Effector memory CD4-positive, alpha-beta T cell (primary cell): ENCODE measurements around the gene STOX1.
"Not testable (repeated sequence)": the region's sequence is repeated elsewhere in the genome, so short reads cannot be mapped to it uniquely, and the experiment has no call there.

Source experiments
- DNase-seq, 3 donors: peaks; one replicate each; pipeline ENCODE4 v3.0.0-alpha.2; 2020
- H3K27ac ChIP-seq: 2 replicates; pipeline ENCODE4 v1.7.0; 2013; ENCODE audit warnings: mild to moderate bottlenecking, low read length, moderate library complexity; ENCODE audit not compliant: insufficient read depth, poor library complexity, severe bottlenecking
- H3K27me3 ChIP-seq: replicated peaks from 2 replicates; pipeline ENCODE4 v1.7.0; 2013; ENCODE audit warnings: mild to moderate bottlenecking, low read length; ENCODE audit not compliant: insufficient read depth, control insufficient read depth, poor library complexity, severe bottlenecking
- H3K36me3 ChIP-seq: 2 replicates; pipeline ENCODE4 v1.7.0; 2013; ENCODE audit warnings: mild to moderate bottlenecking, low read length, moderate library complexity; ENCODE audit not compliant: control insufficient read depth, insufficient read depth
- H3K4me1 ChIP-seq: 2 replicates; pipeline ENCODE4 v1.7.0; 2013; ENCODE audit warnings: low read length, mild to moderate bottlenecking; ENCODE audit not compliant: control insufficient read depth, insufficient read depth, poor library complexity, severe bottlenecking
- H3K4me3 ChIP-seq: 2 replicates; pipeline ENCODE4 v1.7.0; 2013; ENCODE audit warnings: low read length, low read depth, mild to moderate bottlenecking; ENCODE audit not compliant: insufficient read depth, poor library complexity, severe bottlenecking
- H3K9me3 ChIP-seq: 2 replicates; pipeline ENCODE4 v1.7.0; 2013; ENCODE audit warnings: mild to moderate bottlenecking, low read length, moderate library complexity; ENCODE audit not compliant: control insufficient read depth

Gene STOX1

GRCh38 chr10:68800211-68800610 lies 27.1 kb upstream of the STOX1 start:
- no peaks in the 10 kb centered on the region for H3K27me3 ChIP-seq
- H3K4me1 ChIP-seq: no peaks in the 10 kb centered on the region
- H3K9me3 ChIP-seq: no peaks in the 10 kb centered on the region
- peaks cover 3% of the 10 kb centered on the region for H3K36me3 ChIP-seq
- no peak overlapping the region for H3K4me3 ChIP-seq
- no peak for DNase-seq
- H3K27ac ChIP-seq: no peak overlapping the region

DNA sequence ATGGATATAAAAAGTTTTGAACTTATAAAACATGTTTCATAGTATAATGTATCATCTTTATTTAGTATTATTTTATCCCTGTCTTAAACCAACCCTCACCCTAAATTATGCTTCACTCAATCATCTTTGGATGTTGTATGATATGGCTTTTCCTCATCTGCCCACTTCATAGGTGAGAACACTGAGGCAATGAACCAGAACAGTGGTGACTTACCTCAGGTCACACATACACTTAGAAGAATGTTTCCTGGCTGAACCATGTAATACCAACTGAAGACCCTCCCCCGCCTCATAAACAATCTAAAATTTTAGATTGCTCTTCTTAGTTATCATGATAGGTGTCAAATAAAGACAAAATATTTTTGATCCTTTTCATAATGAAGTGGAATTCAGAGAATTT lies 22.6 kb upstream of the STOX1 start:
- no peak for DNase-seq
- Histone ChIP-seq H3K36me3 (no peaks in the 10 kb centered on the region), H3K27ac (no peak overlapping the region), H3K27me3 (no peaks in the 10 kb centered on the region), H3K4me3 (no peak overlapping the region), H3K9me3 (no peaks in the 10 kb centered on the region), H3K4me1 (no peaks in the 10 kb centered on the region)

GRCh38 chr10:68810830-68811229 lies 16.5 kb upstream of the STOX1 start:
- not testable (repeated sequence) for H3K4me3 ChIP-seq, H3K27ac ChIP-seq, H3K4me1 ChIP-seq, H3K36me3 ChIP-seq, H3K9me3 ChIP-seq, H3K27me3 ChIP-seq, DNase-seq

GRCh38 chr10:68811314-68812009 lies 15.9 kb upstream of the STOX1 start:
- no peak for DNase-seq
- Histone ChIP-seq H3K27ac (no peak overlapping the region), H3K9me3 (no peaks in the 10 kb centered on the region), H3K4me3 (no peak overlapping the region), H3K4me1 (no peaks in the 10 kb centered on the region), H3K27me3 (no peaks in the 10 kb centered on the region), H3K36me3 (no peaks in the 10 kb centered on the region)

DNA sequence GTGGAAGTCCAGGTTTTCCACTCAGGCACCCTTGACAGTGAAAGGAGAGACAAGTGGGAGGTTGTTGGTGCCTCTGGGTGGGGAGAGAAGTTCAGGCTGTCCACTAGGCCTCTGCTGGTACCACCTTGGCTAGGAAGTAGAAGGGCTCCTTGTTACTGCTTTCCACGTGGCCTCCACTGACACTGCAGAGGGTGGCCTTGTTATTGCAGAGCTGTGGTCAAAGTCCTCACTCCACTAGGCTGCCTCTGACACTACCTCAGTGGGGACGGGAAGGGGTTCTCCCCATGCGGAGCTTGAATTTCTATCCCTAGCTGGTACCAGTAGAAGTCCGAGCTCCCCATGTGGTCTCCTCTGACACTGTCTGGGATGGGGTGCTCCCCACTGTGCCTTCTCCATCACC lies 14.9 kb upstream of the STOX1 start:
- no peaks in the 10 kb centered on the region for H3K4me1 ChIP-seq
- no peaks in the 10 kb centered on the region for H3K9me3 ChIP-seq
- no peak overlapping the region for H3K27ac ChIP-seq
- no peak for DNase-seq
- no peaks in the 10 kb centered on the region for H3K27me3 ChIP-seq
- no peaks in the 10 kb centered on the region for H3K36me3 ChIP-seq
- no peak overlapping the region for H3K4me3 ChIP-seq

- Histone ChIP-seq H3K27me3 (no peaks in the 10 kb centered on the region), H3K4me1 (no peaks in the 10 kb centered on the region), H3K27ac (no peak overlapping the region), H3K9me3 (no peaks in the 10 kb centered on the region), H3K36me3 (no peaks in the 10 kb centered on the region), H3K4me3 (no peak overlapping the region)
- DNase-seq: no peak
Observed at GRCh38 chr10:68813559-68813958, 13.8 kb upstream of the STOX1 start.

GRCh38 chr10:68816796-68817412 lies 10.4 kb upstream of the STOX1 start:
- Histone ChIP-seq H3K4me1 (no peaks in the 10 kb centered on the region), H3K9me3 (no peaks in the 10 kb centered on the region), H3K4me3 (no peak overlapping the region), H3K36me3 (no peaks in the 10 kb centered on the region), H3K27me3 (no peaks in the 10 kb centered on the region), H3K27ac (no peak overlapping the region)
- DNase-seq: no peak

DNA sequence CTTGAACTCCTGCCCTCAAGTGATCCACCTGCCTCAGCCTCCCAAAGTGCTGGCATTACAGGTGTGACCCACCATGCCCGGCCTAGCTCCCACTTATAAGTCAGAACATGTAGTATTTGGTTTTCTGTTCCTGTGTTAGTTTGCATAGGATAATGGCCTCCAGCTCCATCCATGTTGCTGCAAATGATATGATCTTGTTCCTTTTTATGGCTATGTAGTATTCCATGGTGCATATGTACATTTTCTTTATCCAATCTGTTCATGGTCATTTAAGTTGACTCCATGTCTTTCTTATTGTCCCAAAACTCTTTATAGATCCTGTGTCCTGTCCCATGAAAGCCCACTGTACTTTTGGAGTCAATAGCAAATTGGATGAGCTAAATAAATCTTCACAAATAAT lies 7.0 kb upstream of the STOX1 start:
- not testable (repeated sequence) for H3K9me3 ChIP-seq, H3K27me3 ChIP-seq, H3K4me1 ChIP-seq, H3K36me3 ChIP-seq, H3K4me3 ChIP-seq, H3K27ac ChIP-seq, DNase-seq

DNA sequence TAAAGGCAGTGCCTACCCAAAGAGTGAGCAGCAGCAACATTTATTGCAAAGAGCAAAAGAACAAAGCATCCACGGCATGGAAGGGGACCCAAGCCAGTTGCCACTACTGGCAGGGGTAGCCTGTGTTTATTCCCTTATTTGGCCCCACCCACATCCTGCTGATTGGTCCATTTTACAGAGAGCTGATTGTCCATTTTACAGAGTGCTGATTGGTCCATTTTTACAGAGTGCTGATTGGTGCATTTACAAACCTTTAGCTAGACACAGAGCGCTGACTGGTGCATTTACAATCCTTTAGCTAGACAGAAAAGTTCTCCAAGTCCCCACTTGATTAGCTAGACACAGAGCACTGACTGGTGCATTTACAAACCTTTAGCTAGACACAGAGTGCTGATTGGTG lies 4.7 kb upstream of the STOX1 start:
- H3K4me3 ChIP-seq, DNase-seq, H3K9me3 ChIP-seq, H3K4me1 ChIP-seq, H3K36me3 ChIP-seq, H3K27me3 ChIP-seq, H3K27ac ChIP-seq: not testable (repeated sequence)

GRCh38 chr10:68827592-68827959 lies 245 bp downstream of the STOX1 start:
- DNase-seq, H3K4me1 ChIP-seq, H3K27me3 ChIP-seq, H3K27ac ChIP-seq, H3K9me3 ChIP-seq, H3K4me3 ChIP-seq, H3K36me3 ChIP-seq: not testable (repeated sequence)
